SU-DHL-6 (cell line): ENCODE data around the gene TSPAN18.

ENCODE experiments used
- H2AFZ ChIP-seq: fragments of 200-600 bp; sonication (generic); 2 replicates; pipeline ENCODE4 v1.6.1; 2014; ENCODE audit warnings: low read depth, mild to moderate bottlenecking, moderate library complexity, mixed read lengths, antibody characterized with exemption, low read length; ENCODE audit not compliant: severe bottlenecking
- H3F3A ChIP-seq: fragments of 200-600 bp; shearing (Covaris generic); 2 replicates; pipeline ENCODE4 v1.6.0; 2016; ENCODE audit warnings: antibody characterized with exemption, mild to moderate bottlenecking; ENCODE audit not compliant: insufficient read depth
- H3K27ac ChIP-seq: fragments of 200-600 bp; sonication (generic); 2 replicates; pipeline ENCODE4 v1.5.1; 2016; ENCODE audit warnings: low read depth, mild to moderate bottlenecking, low read length, moderate library complexity, mixed read lengths
- H3K27me3 ChIP-seq: fragments of 200-600 bp; sonication (generic), shearing (Covaris generic); 2 replicates; pipeline ENCODE4 v1.6.0; 2014; ENCODE audit warnings: mild to moderate bottlenecking, low read length
- H3K36me3 ChIP-seq: fragments of 200-600 bp; sonication (generic); 2 replicates; pipeline ENCODE4 v1.6.1; 2014; ENCODE audit warnings: mild to moderate bottlenecking, low read length, mixed read lengths
- H3K4me2 ChIP-seq: fragments of 300-600, 200-600 bp; shearing (Covaris generic), sonication (generic); 2 replicates; pipeline ENCODE4 v1.6.0; 2014; ENCODE audit warnings: low read length, low read depth, mild to moderate bottlenecking; ENCODE audit not compliant: poor library complexity, severe bottlenecking
- H3K4me3 ChIP-seq: fragments of 200-600 bp; sonication (generic); 2 replicates; pipeline ENCODE4 v1.5.1; 2014; ENCODE audit warnings: antibody characterized with exemption, low read length, mild to moderate bottlenecking, mixed read lengths; ENCODE audit not compliant: insufficient read depth, poor library complexity, severe bottlenecking
- H3K79me2 ChIP-seq: fragments of 200-600 bp; sonication (generic); 2 replicates; pipeline ENCODE4 v1.6.1; 2014; ENCODE audit warnings: mild to moderate bottlenecking, low read length, moderate library complexity; ENCODE audit not compliant: insufficient read depth
- H3K9ac ChIP-seq: fragments of 200-600 bp; sonication (generic); 2 replicates; pipeline ENCODE4 v1.7.0; 2014; ENCODE audit warnings: mild to moderate bottlenecking, low read length
- H3K9me2 ChIP-seq: fragments of 200-600 bp; sonication (generic); replicated peaks from 2 replicates; pipeline ENCODE4 v1.6.1; 2014; ENCODE audit warnings: low read length; ENCODE audit not compliant: insufficient read depth
- H3K9me3 ChIP-seq: fragments of 200-600 bp; sonication (generic); 2 replicates; pipeline ENCODE4 v1.6.1; 2014; ENCODE audit warnings: low read length, mixed read lengths; ENCODE audit not compliant: insufficient read depth
- H4K20me1 ChIP-seq: fragments of 200-600 bp; sonication (generic); 2 replicates; pipeline ENCODE4 v1.6.1; 2014; ENCODE audit warnings: low read depth, mild to moderate bottlenecking, antibody characterized with exemption, low read length, moderate library complexity, mixed read lengths
- EZH2phosphoT487 ChIP-seq: fragments of 200-600 bp; sonication (generic), shearing (Covaris generic); conservative IDR thresholded peaks from 2 replicates; pipeline ENCODE4 v1.6.1; 2018; ENCODE audit warnings: mild to moderate bottlenecking, antibody characterized with exemption, low read length, moderate library complexity, mixed read lengths
- TF ChIP-seq, protein P1 (sequence below): fragments of 200-600 bp; sonication (generic); IDR thresholded peaks from one replicate; pipeline ENCODE4 v1.5.1; 2017; ENCODE audit warnings: antibody characterized with exemption, mild to moderate bottlenecking, low read length, moderate library complexity; ENCODE audit not compliant: insufficient read depth, poor library complexity, severe bottlenecking

Gene TSPAN18

DNA sequence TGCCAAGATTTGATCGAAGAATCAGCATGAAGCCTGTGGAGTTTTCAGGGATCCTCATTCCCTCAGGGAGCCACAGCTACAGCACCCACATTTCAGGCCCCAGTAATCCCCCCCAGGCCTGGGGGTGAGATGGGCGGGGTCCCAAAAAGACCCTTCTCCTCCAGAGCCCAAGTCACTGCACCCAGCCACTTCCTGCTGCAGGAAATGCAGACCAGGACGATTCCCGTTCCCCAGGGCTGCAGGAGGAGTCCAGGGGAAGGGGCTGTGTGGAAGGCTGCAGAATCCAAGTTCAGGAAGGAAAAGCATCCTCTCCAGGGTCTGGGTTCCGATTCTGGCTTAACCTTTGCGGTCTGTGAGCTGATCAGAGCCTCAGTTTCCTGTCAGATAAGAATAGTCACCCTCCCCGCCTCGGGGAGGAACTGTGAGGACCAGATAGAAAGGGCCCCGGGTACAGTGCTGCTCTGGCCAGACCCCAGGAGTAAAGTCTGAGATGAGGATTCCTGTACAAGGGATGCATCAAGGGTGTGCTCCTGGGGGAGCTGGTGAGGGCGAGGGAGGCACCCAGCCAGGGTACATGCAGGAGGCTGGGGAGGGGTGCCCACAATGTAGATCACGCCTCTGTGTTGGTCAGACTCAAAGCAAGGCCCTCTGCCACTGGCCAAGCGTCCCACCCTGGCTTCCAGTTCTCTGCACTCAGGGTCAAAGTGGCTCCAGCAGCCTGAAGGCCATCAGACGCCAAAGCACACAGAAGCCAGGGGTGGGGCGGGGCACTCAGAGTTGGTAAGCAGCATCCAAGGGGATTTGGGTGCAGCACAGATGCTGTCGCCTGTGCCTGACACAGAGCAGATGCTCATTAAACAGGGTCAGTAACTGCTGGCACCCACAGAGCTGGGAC lies 254.0 kb downstream of the TSPAN18 start:
- Histone ChIP-seq H3K9me3 (no peaks in the 10 kb centered on the region), H3K4me3 (no peak overlapping the region), H3K27ac (no peak overlapping the region), H3K79me2 (no peaks in the 10 kb centered on the region), H3K9ac (no peak overlapping the region), H3K4me2 (no peak overlapping the region), H3K36me3 (no peaks in the 10 kb centered on the region), H3F3A (no peaks in the 10 kb centered on the region), H3K9me2 (no peaks in the 10 kb centered on the region), H4K20me1 (no peaks in the 10 kb centered on the region), H3K27me3 (no peaks in the 10 kb centered on the region), H2AFZ (no peak overlapping the region)
- TF ChIP-seq EZH2phosphoT487, result no peak
- TF ChIP-seq, protein P1, sequence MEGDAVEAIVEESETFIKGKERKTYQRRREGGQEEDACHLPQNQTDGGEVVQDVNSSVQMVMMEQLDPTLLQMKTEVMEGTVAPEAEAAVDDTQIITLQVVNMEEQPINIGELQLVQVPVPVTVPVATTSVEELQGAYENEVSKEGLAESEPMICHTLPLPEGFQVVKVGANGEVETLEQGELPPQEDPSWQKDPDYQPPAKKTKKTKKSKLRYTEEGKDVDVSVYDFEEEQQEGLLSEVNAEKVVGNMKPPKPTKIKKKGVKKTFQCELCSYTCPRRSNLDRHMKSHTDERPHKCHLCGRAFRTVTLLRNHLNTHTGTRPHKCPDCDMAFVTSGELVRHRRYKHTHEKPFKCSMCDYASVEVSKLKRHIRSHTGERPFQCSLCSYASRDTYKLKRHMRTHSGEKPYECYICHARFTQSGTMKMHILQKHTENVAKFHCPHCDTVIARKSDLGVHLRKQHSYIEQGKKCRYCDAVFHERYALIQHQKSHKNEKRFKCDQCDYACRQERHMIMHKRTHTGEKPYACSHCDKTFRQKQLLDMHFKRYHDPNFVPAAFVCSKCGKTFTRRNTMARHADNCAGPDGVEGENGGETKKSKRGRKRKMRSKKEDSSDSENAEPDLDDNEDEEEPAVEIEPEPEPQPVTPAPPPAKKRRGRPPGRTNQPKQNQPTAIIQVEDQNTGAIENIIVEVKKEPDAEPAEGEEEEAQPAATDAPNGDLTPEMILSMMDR, result no peak
